OCI-LY3 (cell line): ENCODE data around the gene PARK7.
A peak's percentile ranks its signal among the peaks of the same experiment; 100 is the strongest.
"Not testable (repeated sequence)": the region's sequence is repeated elsewhere in the genome, so short reads cannot be mapped to it uniquely, and the experiment has no call there.

ENCODE experiments used
- H2AFZ ChIP-seq: fragments of 200-600, 300-600 bp; shearing (Covaris generic); 2 replicates; pipeline ENCODE4 v1.6.0; 2014; ENCODE audit warnings: antibody characterized with exemption, low read depth, low read length
- H3K27ac ChIP-seq: fragments of 200-600, 300-600 bp; sonication (generic); 2 replicates; pipeline ENCODE4 v1.5.1; 2014; ENCODE audit warnings: mild to moderate bottlenecking, low read length, moderate library complexity, mixed read lengths
- H3K27me3 ChIP-seq: fragments of 200-600, 300-600 bp; sonication (generic); 2 replicates; pipeline ENCODE4 v1.6.1; 2014; ENCODE audit warnings: low read depth, low read length, mixed read lengths
- H3K36me3 ChIP-seq: fragments of 200-600, 300-600 bp; sonication (generic); replicated peaks from 2 replicates; pipeline ENCODE3; 2014; ENCODE audit warnings: low read depth, low read length, mixed read lengths
- H3K4me1 ChIP-seq: fragments of 300-600, 200-600 bp; sonication (generic); 2 replicates; pipeline ENCODE4 v1.6.1; 2014; ENCODE audit warnings: low read length, mixed read lengths
- H3K4me2 ChIP-seq: fragments of 200-600, 300-600 bp; sonication (generic); 2 replicates; pipeline ENCODE4 v1.6.1; 2014; ENCODE audit warnings: low read length, mixed read lengths
- H3K4me3 ChIP-seq: fragments of 300-600, 200-600 bp; sonication (generic); 2 replicates; pipeline ENCODE4 v1.5.1; 2014; ENCODE audit warnings: antibody characterized with exemption, mild to moderate bottlenecking, low read length, moderate library complexity
- H3K79me2 ChIP-seq: fragments of 300-600, 200-600 bp; shearing (Covaris generic); 2 replicates; pipeline ENCODE4 v1.6.1; 2014; ENCODE audit warnings: mild to moderate bottlenecking, low read length, mixed read lengths
- H3K9ac ChIP-seq: fragments of 300-600, 200-600 bp; shearing (Covaris generic); 2 replicates; pipeline ENCODE4 v1.6.0; 2014; ENCODE audit warnings: mild to moderate bottlenecking, low read length, moderate library complexity
- H3K9me3 ChIP-seq: fragments of 200-600, 300-600 bp; shearing (Covaris generic); 2 replicates; pipeline ENCODE4 v1.6.1; 2014; ENCODE audit warnings: low read length, mixed read lengths; ENCODE audit not compliant: insufficient read depth
- H4K20me1 ChIP-seq: fragments of 200-600, 300-600 bp; sonication (generic); 2 replicates; pipeline ENCODE4 v1.6.1; 2016; ENCODE audit warnings: low read length, mixed read lengths; ENCODE audit not compliant: insufficient read depth
- EZH2phosphoT487 ChIP-seq: fragments of 200-600 bp; shearing (Covaris generic); IDR thresholded peaks from 2 replicates; pipeline ENCODE4 v1.6.1; 2018; ENCODE audit warnings: antibody characterized with exemption, mixed run types, low read depth
- TF ChIP-seq, protein P1 (sequence below): fragments of 200-600, 300-600 bp; sonication (generic); IDR thresholded peaks from 2 replicates; pipeline ENCODE4 v1.5.1; 2014; ENCODE audit warnings: antibody characterized with exemption, low read length, low read depth

The PARK7 gene

DNA sequence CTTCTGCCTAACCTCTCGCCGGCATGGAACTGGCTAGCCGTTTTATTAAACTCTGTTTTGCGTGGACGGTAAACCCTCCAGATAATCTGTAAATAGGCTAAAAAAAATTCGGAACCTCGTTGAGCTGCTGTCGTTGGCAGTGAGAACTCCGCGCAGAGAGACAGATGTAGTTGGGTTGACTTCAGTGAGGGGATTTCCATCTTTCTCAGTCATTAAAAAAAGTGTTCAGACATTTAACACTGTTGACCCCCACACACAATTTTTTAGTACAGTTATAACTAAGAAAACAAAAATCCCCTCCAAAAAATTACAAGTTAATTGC lies 464 bp downstream of the PARK7 start:
- TF ChIP-seq, protein P1, sequence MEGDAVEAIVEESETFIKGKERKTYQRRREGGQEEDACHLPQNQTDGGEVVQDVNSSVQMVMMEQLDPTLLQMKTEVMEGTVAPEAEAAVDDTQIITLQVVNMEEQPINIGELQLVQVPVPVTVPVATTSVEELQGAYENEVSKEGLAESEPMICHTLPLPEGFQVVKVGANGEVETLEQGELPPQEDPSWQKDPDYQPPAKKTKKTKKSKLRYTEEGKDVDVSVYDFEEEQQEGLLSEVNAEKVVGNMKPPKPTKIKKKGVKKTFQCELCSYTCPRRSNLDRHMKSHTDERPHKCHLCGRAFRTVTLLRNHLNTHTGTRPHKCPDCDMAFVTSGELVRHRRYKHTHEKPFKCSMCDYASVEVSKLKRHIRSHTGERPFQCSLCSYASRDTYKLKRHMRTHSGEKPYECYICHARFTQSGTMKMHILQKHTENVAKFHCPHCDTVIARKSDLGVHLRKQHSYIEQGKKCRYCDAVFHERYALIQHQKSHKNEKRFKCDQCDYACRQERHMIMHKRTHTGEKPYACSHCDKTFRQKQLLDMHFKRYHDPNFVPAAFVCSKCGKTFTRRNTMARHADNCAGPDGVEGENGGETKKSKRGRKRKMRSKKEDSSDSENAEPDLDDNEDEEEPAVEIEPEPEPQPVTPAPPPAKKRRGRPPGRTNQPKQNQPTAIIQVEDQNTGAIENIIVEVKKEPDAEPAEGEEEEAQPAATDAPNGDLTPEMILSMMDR, result no peak
- no peak for TF ChIP-seq EZH2phosphoT487
- Histone ChIP-seq H3K36me3 (peaks cover 16% of the 10 kb centered on the region), H3K79me2 (peaks cover 62% of the 10 kb centered on the region), H3K9me3 (no peaks in the 10 kb centered on the region), H3K4me2 (peak overlapping the region; percentile 84), H3K27me3 (no peaks in the 10 kb centered on the region), H3K27ac (peak overlapping the region; percentile 52), H4K20me1 (no peaks in the 10 kb centered on the region), H3K9ac (peak overlapping the region; percentile 90), H3K4me1 (peaks cover 10% of the 10 kb centered on the region; the same call in 1 of the 2 replicates), H2AFZ (no peak overlapping the region), H3K4me3 (peak overlapping the region; percentile 99)

DNA sequence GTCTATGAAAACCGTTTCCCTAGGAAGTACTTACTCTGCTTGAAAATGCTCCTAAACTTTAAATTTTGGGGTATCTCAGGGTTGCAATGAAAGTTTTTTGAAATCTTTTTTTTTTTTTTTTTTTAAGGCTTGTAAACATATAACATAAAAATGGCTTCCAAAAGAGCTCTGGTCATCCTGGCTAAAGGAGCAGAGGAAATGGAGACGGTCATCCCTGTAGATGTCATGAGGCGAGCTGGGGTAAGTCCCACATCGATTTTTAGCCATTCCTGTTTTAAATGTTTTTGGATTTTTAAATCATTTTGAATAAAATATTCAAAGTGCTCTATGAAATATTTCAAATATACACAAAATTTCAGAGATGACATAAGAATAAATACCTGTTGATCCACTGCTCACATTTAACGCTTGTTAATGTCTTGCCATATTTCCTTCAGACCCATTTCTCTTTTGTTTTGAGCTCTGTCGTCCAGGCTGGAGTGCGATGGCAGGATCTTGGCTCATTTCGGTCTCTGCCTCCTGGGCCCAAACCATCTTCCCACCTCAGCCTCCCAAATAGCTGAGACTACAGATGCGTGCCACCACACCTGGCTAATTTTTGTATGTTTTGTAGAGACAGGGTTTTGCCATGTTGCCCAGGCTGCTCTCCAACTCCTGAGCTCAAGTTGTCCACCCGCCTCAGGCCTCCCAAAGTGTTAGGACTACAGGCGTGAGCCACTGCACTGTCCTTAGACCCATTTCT lies 1.3 kb downstream of the PARK7 start:
- no peaks in the 10 kb centered on the region for H3K9me3 ChIP-seq
- peaks cover 23% of the 10 kb centered on the region for H3K36me3 ChIP-seq
- H2AFZ ChIP-seq, result no peak overlapping the region
- no peaks in the 10 kb centered on the region for H3K27me3 ChIP-seq
- peak overlapping the region; percentile 90 for H3K9ac ChIP-seq
- peak overlapping the region; percentile 84 for H3K4me2 ChIP-seq
- H4K20me1 ChIP-seq, result no peaks in the 10 kb centered on the region
- peaks cover 70% of the 10 kb centered on the region for H3K79me2 ChIP-seq
- peak overlapping the region; percentile 99 for H3K4me3 ChIP-seq
- H3K27ac ChIP-seq, result no peak overlapping the region
- H3K4me1 ChIP-seq, result peaks cover 10% of the 10 kb centered on the region; the same call in 1 of the 2 replicates
- TF ChIP-seq EZH2phosphoT487, result no peak
- TF ChIP-seq, protein P1, result no peak

DNA sequence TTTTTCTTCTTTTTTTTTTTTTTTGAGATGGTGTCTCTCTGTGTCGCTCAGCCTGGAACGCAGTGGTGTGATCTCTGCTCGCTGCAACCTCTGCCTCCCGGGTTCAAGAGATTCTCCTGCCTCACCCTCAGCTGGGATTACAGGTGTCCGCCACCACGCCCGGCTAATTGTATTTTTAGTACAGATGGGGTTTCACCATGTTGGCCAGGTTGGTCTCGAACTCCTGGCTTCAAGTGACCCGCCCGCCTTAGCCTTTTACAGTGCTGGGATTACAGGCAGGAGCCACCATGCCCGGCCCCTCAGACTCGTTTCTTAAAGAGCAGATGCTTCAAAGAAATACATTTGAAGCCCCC lies 1.8 kb downstream of the PARK7 start:
- not testable (repeated sequence) for H2AFZ ChIP-seq, H3K4me3 ChIP-seq, H3K4me2 ChIP-seq, H3K9ac ChIP-seq, H3K27me3 ChIP-seq, H3K9me3 ChIP-seq, H4K20me1 ChIP-seq, H3K27ac ChIP-seq
- peaks cover 10% of the 10 kb centered on the region; the same call in 1 of the 2 replicates for H3K4me1 ChIP-seq
- peaks cover 73% of the 10 kb centered on the region for H3K79me2 ChIP-seq
- H3K36me3 ChIP-seq, result peaks cover 23% of the 10 kb centered on the region

DNA sequence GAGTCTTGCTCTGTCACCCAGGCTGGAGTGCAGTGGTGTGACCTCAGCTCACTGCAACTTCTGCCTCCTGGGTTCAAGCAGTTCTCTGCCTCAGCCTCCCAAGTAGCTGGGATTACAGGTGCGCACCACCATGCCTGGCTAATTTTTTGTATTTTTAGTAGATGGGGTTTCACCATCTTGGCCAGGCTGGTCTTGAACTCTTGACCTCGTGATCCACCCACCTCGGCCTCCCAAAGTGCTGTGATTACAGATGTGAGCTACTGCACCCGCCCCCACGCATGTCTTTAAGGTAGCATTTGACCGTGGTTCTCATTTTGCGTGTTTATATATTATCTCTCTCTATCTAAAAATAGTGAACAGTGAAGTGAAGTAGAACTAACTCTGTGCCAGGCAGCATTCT lies 2.3 kb downstream of the PARK7 start:
- not testable (repeated sequence) for H4K20me1 ChIP-seq, H3K4me2 ChIP-seq, H3K9ac ChIP-seq, H3K4me3 ChIP-seq, H3K9me3 ChIP-seq, H2AFZ ChIP-seq, H3K27me3 ChIP-seq, H3K27ac ChIP-seq
- H3K4me1 ChIP-seq, result peaks cover 10% of the 10 kb centered on the region; the same call in 1 of the 2 replicates
- H3K79me2 ChIP-seq, result peaks cover 76% of the 10 kb centered on the region
- H3K36me3 ChIP-seq, result peaks cover 24% of the 10 kb centered on the region

DNA sequence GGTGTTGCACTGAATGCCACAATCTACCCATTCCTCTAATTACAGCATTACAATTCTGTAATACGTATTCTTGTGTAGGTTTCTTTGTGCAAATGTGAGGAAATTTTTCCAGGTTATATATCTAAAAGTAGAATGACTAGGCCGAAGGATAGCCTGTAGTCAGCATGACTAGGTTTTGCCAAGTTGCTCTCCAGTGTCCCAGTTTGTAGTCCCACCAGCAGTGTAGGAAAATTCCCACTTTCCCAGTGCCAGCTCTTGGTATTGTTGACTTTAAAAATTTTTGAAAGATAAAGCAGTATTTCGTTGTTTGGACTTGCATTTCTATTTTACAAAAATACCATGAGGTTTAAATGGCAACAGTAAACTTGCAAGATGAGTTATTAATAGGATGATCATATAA lies 3.0 kb downstream of the PARK7 start:
- H3K9me3 ChIP-seq, result no peaks in the 10 kb centered on the region
- no peak overlapping the region for H3K4me2 ChIP-seq
- peaks cover 10% of the 10 kb centered on the region; the same call in 1 of the 2 replicates for H3K4me1 ChIP-seq
- H3K79me2 ChIP-seq, result peaks cover 77% of the 10 kb centered on the region
- H3K9ac ChIP-seq, result no peak overlapping the region
- TF ChIP-seq EZH2phosphoT487, result no peak
- TF ChIP-seq, protein P1, result no peak
- H2AFZ ChIP-seq, result no peak overlapping the region
- no peaks in the 10 kb centered on the region for H3K27me3 ChIP-seq
- no peaks in the 10 kb centered on the region for H4K20me1 ChIP-seq
- no peak overlapping the region for H3K27ac ChIP-seq
- H3K36me3 ChIP-seq, result peaks cover 26% of the 10 kb centered on the region
- no peak overlapping the region for H3K4me3 ChIP-seq
